ENCODE data around the gene KLF3.

The KLF3 gene

GRCh38 chr4:38699112-38699511 is 35.1 kb downstream of the KLF3 start:
- no peak for DNase-seq

- DNase-seq = no peak
These were observed 39.6 kb downstream of the KLF3 start for GRCh38 chr4:38703635-38704034.

GRCh38 chr4:38704622-38705154 is 40.7 kb downstream of the KLF3 start:
- DNase-seq = no peak

GRCh38 chr4:38706301-38706700 is 42.3 kb downstream of the KLF3 start:
- DNase-seq = no peak

- DNase-seq = no peak
These were observed 46.1 kb downstream of the KLF3 start for GRCh38 chr4:38710053-38710452.

GRCh38 chr4:38711066-38711465 is 47.1 kb downstream of the KLF3 start:
- peak in 1 of 2 experiments; percentile 16 for DNase-seq

- DNase-seq = no peak
These were observed 51.1 kb downstream of the KLF3 start for GRCh38 chr4:38715050-38715449.

GRCh38 chr4:38716256-38716655 is 52.3 kb downstream of the KLF3 start:
- DNase-seq = no peak

GRCh38 chr4:38717604-38718003 is 53.6 kb downstream of the KLF3 start:
- no peak for DNase-seq

- no peak for DNase-seq
These were observed 59.1 kb downstream of the KLF3 start for GRCh38 chr4:38723114-38723513.

GRCh38 chr4:38723726-38724474 is 59.9 kb downstream of the KLF3 start:
- no peak for DNase-seq

GRCh38 chr4:38724475-38724808 is 60.4 kb downstream of the KLF3 start:
- no peak for DNase-seq

GRCh38 chr4:38728631-38729141 is 64.7 kb downstream of the KLF3 start:
- DNase-seq = peak; percentile 53 to 58

GRCh38 chr4:38730493-38730829 is 66.5 kb downstream of the KLF3 start:
- no peak for DNase-seq

- DNase-seq = peak; percentile 75 to 78
These were observed 67.0 kb downstream of the KLF3 start for GRCh38 chr4:38730830-38731646.

- DNase-seq = no peak
These were observed 69.7 kb downstream of the KLF3 start for GRCh38 chr4:38733663-38734062.

GRCh38 chr4:38734446-38734845 is 70.4 kb downstream of the KLF3 start:
- DNase-seq = no peak

GRCh38 chr4:38734911-38735310 is 70.9 kb downstream of the KLF3 start:
- DNase-seq = no peak

- no peak for DNase-seq
These were observed 71.9 kb downstream of the KLF3 start for GRCh38 chr4:38735870-38736269.

GRCh38 chr4:38738940-38739803 is 75.2 kb downstream of the KLF3 start:
- no peak for DNase-seq

- no peak for DNase-seq
These were observed 76.3 kb downstream of the KLF3 start for GRCh38 chr4:38740303-38740702.

- DNase-seq = no peak
These were observed 79.9 kb downstream of the KLF3 start for GRCh38 chr4:38743866-38744265.

GRCh38 chr4:38745881-38746280 is 81.9 kb downstream of the KLF3 start:
- no peak for DNase-seq

Data from NCI-H2081 (cell line).